Ovary (tissue), 3 donors: ENCODE data around the gene TUBB2A.
"Not testable (repeated sequence)": the region's sequence is repeated elsewhere in the genome, so short reads cannot be mapped to it uniquely, and the experiment has no call there.

Experiments used
- CTCF ChIP-seq, 3 donors: fragments of 450-650 bp in 2 of 3; fragments of 200-600 bp in 1 of 3; IDR thresholded peaks; one replicate each; pipeline versions ENCODE4 v1.5.1 to v1.8.0; 2016 to 2022; ENCODE audit warnings: antibody characterized with exemption in 3 of 3, mild to moderate bottlenecking in 1 of 3
- POLR2A ChIP-seq: fragments of 450-650 bp; IDR thresholded peaks from one replicate; pipeline ENCODE4 v1.6.1; 2017; ENCODE audit warnings: antibody characterized with exemption, mild to moderate bottlenecking, moderate library complexity
- donor health status: DM: no; HTN: no; CAD: no.

- not testable (repeated sequence) for TF ChIP-seq CTCF (IDR thresholded peaks at IDR 0.05); POLR2A
Measured at GRCh38 chr6:3155416-3155815, 1.9 kb downstream of the TUBB2A start.
